ENCODE data around the gene FAM53B. TPM values are rescaled to one million over a fixed set of nuclear protein-coding genes. Genes with fewer than 3 reads are reported as not detected.

Gene FAM53B
- total RNA-seq, 1 donor from 2014 or later: 39.8 TPM

DNA sequence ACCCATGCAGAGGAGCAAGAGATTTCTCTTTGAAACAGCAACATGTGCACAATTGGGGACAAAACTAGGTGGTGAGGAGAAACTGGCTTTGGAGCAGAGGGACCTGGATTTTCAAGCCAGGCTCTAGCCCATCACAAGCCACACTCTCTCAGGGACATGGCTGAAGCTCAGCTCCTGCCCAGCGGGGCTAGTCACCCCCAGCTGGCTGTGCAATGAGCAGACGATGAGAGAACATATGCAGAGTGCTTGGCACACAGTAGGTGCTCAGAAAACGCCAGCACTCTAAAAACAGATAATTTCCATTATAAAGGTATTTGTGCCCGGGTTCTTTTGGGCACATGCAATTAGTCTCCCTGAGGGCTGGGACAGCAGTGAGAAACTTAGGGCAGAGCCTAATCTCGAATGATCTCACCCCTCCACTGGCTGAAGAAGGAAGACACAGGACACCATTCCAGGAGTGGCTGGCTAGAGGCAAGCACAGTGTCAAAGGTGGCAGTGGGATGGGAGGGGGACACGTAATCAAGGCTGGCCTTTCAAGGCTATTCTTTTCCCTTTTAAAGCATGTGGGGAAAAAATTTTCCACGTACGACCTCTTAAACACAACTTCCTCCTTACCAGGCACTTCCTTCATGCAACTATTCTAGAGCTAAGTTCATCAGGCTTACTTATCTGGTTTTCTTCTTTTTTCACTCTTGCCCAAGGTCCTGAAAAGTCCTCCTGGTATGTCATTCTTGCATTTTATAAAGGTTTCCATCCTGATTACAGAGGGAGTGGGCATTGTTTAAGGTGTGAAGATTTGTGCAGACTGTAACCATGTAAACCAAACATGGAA lies 15.1 kb downstream of the FAM53B start:
- Mint-ChIP-seq H3K27me3 (no peaks in the 10 kb centered on the region), H3K4me1 (ENCODE audit: low read depth) (peaks cover 32% of the 10 kb centered on the region), H3K36me3 (ENCODE audit: insufficient read depth) (peaks cover 12% of the 10 kb centered on the region), H3K9me3 (ENCODE audit: low read depth) (no peaks in the 10 kb centered on the region), H3K27ac (no peak overlapping the region), H3K4me3 (ENCODE audit: low read depth) (no peak overlapping the region)
- no peak for DNase-seq (ENCODE audit: low spot score, unreplicated experiment)
- TF ChIP-seq, protein P1, sequence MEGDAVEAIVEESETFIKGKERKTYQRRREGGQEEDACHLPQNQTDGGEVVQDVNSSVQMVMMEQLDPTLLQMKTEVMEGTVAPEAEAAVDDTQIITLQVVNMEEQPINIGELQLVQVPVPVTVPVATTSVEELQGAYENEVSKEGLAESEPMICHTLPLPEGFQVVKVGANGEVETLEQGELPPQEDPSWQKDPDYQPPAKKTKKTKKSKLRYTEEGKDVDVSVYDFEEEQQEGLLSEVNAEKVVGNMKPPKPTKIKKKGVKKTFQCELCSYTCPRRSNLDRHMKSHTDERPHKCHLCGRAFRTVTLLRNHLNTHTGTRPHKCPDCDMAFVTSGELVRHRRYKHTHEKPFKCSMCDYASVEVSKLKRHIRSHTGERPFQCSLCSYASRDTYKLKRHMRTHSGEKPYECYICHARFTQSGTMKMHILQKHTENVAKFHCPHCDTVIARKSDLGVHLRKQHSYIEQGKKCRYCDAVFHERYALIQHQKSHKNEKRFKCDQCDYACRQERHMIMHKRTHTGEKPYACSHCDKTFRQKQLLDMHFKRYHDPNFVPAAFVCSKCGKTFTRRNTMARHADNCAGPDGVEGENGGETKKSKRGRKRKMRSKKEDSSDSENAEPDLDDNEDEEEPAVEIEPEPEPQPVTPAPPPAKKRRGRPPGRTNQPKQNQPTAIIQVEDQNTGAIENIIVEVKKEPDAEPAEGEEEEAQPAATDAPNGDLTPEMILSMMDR (IDR thresholded peaks at IDR 0.05; ENCODE audit: unreplicated experiment): no peak

DNA sequence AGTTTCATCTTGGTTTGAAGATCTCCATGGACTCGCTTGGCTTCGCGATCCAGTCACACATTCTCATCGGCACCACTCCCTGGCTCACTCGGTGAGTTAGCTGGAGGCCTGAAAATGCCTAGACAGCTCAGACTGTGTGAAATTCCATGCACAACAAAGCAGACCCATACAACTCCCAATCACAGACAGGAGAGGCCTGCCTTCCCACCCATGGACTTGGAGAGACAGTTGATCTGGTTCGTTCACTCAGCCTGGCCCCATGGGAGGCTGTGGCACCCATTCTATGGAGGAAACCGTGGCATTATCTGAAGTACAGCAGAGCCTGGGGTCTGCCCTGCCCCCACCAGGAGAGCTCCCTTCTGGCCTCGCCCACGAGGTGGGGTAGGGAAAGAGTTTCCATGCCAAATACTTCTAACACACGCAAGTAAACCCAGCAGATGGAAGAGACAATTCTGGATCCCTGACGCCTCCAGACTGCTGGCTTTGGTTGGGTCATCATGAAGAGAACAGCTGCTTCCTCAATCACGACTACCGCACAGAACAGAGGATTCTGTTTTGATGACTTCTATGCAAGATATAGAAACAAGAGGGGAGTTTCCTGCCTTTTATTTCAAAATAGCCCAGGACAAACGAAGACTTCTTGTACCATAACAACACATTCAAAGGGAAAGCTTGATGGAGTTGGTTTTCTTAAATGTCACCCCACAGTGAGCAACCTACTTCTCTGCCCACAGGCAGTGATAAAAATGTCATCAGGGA lies 15.9 kb downstream of the FAM53B start:
- TF ChIP-seq, protein P1 (IDR thresholded peaks at IDR 0.05; ENCODE audit: unreplicated experiment): no peak
- DNase-seq (ENCODE audit: low spot score, unreplicated experiment): no peak
- H3K27ac Mint-ChIP-seq: no peak overlapping the region
- peaks cover 10% of the 10 kb centered on the region for H3K36me3 Mint-ChIP-seq (ENCODE audit: insufficient read depth)
- peaks cover 33% of the 10 kb centered on the region for H3K4me1 Mint-ChIP-seq (ENCODE audit: low read depth)
- H3K27me3 Mint-ChIP-seq: no peaks in the 10 kb centered on the region
- no peaks in the 10 kb centered on the region for H3K9me3 Mint-ChIP-seq (ENCODE audit: low read depth)
- H3K4me3 Mint-ChIP-seq (ENCODE audit: low read depth): no peak overlapping the region

DNA sequence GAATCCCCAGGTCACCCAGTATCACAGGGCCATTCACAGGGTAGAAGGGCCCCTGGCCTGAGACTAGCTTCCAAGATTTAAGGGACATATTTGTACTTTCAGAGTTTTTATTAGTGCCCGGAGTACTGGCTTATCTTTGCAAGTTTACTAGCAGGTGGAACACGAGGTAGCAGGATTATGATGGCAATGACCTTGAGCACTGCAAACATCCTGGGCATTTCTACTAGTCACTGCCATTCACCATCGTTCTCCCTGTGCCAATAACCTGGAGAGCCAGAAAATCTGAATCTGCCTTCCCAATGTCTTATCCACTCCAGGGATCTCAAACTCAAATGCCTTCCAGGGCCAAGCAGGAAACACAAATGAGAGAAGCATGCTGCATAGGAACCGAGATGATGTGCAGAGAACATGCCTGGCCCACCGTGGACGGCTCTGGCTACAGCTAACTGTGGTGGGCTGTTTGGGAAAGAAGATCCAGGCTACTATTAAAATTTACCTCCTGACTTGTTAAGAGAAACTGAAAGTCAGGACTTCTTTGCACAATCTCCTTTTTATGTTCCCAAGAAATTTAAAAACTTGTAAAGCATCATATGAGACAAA lies 16.7 kb downstream of the FAM53B start:
- H3K36me3 Mint-ChIP-seq (ENCODE audit: insufficient read depth): peaks cover 6% of the 10 kb centered on the region
- H3K4me1 Mint-ChIP-seq (ENCODE audit: low read depth): peaks cover 36% of the 10 kb centered on the region
- TF ChIP-seq, protein P1 (IDR thresholded peaks at IDR 0.05; ENCODE audit: unreplicated experiment): no peak
- H3K4me3 Mint-ChIP-seq (ENCODE audit: low read depth): no peak overlapping the region
- no peak for DNase-seq (ENCODE audit: low spot score, unreplicated experiment)
- H3K27ac Mint-ChIP-seq: no peak overlapping the region
- no peaks in the 10 kb centered on the region for H3K9me3 Mint-ChIP-seq (ENCODE audit: low read depth)
- no peaks in the 10 kb centered on the region for H3K27me3 Mint-ChIP-seq

DNA sequence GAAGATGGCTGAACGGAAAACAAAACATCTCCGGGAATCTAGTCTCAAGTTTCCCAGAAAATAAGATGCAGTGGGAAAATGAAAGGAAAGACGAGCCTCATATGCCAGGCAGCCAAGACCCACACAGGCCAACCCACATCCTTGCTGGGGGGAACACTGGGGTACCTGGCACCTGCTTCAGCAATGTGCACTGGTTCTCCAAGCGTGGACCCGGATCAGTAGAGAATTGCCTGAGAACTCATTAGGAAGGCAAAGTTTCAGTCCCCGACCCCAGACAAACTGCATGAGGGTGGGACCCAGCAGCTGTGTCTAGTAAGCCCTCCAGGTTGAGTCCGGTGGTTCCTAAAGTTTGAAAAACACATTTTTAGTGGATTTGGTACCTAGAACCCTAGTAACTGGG lies 18.4 kb downstream of the FAM53B start:
- H3K36me3 Mint-ChIP-seq (ENCODE audit: insufficient read depth): peaks cover 6% of the 10 kb centered on the region
- H3K9me3 Mint-ChIP-seq (ENCODE audit: low read depth): no peaks in the 10 kb centered on the region
- TF ChIP-seq, protein P1 (IDR thresholded peaks at IDR 0.05; ENCODE audit: unreplicated experiment): no peak
- no peak overlapping the region for H3K4me3 Mint-ChIP-seq (ENCODE audit: low read depth)
- H3K4me1 Mint-ChIP-seq (ENCODE audit: low read depth): peaks cover 36% of the 10 kb centered on the region
- no peaks in the 10 kb centered on the region for H3K27me3 Mint-ChIP-seq
- no peak overlapping the region for H3K27ac Mint-ChIP-seq
- no peak for DNase-seq (ENCODE audit: low spot score, unreplicated experiment)

DNA sequence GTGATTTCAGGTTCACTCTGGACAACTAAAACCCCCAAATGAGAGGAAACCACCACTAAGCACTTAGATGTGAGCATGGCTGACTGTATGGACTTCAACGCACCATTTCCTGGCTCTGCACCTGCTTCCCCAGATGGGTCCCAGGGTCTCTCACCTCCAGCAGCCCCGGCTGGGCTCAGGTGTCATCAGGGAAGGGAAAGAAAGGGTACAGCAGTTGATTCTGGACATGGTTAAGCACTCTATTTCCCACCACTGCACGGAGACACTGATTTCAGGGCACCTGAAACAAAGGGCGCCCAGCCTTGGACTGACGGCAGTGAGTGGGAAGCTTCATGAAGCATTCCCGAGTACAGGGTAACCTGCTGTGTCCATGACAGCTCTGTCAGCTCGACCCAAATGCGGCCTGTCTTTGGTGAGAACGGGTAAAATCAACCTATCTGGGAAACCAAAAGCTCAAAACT lies 19.0 kb downstream of the FAM53B start:
- DNase-seq (ENCODE audit: low spot score, unreplicated experiment): no peak
- H3K27ac Mint-ChIP-seq: peak overlapping the region; percentile 93
- peaks cover 6% of the 10 kb centered on the region for H3K36me3 Mint-ChIP-seq (ENCODE audit: insufficient read depth)
- TF ChIP-seq, protein P1 (IDR thresholded peaks at IDR 0.05; ENCODE audit: unreplicated experiment): no peak
- peaks cover 36% of the 10 kb centered on the region for H3K4me1 Mint-ChIP-seq (ENCODE audit: low read depth)
- H3K4me3 Mint-ChIP-seq (ENCODE audit: low read depth): no peak overlapping the region
- H3K27me3 Mint-ChIP-seq: no peaks in the 10 kb centered on the region
- H3K9me3 Mint-ChIP-seq (ENCODE audit: low read depth): no peaks in the 10 kb centered on the region

Data from progenitor cell of endocrine pancreas (in vitro differentiated cells).